Fibroblast of skin of scalp (primary cell): Measurements from ENCODE around the gene LCP1.

Source experiments
- DNase-seq: peaks from one replicate; pipeline ENCODE4 v3.0.0-alpha.2; 2013

Gene LCP1

DNA sequence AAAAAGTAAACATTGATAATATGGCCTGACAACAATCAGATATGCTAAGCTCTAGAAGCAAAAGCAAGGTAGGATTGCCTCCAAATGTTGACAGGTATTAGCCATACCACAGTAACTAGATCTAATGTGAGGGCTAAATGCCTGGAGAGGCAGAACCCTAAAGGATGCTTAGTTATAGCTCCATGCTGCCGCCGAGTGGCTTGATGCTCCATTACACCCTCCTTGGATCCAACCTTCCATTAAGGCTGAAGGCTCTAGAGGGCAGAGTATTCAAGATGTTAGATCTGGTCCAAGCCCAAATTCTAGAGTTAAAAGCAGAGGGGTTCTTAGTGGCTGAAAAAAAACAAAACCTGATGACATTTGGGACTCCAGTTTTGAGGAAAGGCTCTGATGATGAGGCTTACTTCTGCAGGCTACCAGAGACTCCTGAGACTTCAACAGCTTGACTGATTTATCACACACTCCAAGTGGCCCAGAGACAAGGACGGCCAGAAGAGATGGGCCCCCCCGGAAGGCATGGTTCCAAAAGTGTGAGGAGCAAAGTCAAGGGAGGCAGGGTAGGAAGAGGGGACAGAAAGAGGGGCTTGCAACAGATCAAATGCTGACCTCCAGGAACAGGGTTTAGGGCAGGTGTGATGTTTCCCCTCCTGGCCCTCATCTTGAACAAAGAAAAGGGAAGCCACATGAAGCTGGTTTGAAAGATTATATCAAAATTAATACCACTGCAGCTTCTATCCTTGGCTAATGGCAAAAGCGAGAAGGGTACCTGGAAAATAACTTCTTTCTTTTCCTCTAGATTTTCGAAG lies 55.2 kb downstream of the LCP1 start:
- DNase-seq: peak; percentile 79

DNA sequence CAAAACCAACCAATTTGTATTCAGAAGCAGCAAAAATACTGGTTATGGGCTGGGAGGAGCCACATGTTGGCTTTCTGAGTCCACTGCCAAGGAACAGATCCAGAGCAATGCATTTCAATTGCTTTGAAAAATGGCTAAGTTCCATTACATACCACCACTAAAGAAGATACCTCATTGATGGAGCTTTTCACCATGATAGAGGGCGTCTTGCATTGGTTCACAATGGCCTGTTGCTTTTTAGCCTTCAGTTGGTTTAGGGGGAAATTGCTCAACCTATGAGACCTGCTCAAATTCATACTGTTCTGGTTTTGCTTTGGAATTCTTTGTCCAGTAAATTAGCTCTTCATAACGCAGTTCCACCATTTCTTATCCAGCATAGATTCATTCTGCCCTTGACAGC lies 55.9 kb downstream of the LCP1 start:
- DNase-seq: no peak

DNA sequence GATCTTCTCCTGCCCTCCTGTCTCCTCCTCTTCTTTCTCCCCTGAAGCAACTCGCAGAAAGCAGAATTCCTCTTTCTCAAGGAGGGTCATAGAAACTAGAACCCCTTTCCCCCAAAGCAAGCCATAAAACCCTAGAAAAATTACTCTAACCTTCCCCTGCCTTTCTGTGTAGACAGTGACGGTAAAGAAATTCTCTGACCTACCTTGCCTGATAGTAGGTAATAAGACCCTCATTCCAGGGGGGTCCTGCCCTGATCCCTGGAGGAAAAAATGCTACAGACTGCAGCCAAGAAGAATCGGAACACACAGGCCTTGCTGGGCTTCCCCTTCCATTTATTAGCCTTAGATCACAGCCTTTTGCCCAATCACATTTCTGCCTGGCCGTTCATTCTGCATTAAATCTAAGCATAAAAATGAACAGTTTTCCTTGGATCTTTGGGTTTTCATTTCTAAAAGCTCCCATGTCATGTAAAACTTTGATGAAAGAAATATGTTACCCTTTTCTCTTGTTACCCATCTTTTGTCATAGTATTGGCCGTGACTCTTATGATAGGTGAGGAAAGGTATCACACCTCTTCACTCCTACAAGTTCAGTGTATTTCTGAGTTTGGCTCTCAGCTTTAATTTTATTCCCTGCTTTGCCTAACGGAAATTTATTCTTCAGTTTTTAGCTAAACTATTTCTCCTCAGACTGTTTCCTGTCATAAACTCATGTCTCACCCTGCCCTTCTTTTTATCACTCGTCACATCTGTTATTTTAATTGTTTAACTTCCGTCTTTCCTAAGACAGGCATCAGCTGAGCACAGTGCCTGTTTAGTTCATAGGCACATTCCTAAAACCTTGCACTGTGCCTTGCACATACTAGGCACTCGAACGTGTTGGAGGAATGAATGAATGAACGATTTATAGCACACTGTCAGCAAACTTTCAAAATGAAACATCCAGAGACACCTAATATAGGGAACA lies 56.7 kb downstream of the LCP1 start:
- no peak for DNase-seq

DNA sequence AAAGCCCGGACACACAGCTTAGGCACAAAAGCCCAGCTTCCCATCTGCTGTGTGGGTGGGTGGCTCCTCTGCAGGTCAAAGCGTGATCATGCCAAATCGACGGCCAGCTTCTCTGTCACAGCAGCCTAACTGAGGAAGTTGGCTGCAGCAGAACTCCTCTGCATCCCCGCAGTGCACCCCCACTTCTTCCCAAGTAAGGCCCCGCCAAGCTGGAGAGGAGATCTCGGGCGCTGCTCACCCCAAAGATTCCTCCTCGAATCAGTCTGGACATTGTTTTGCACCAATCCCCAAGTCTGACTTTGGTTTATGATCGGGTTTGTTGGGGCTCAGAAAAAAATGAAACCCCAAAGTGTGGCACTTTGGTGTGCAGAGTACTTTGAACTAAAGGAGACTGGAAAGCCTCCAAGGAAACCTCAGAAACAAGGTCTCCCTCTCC lies 57.4 kb downstream of the LCP1 start:
- no peak for DNase-seq

DNA sequence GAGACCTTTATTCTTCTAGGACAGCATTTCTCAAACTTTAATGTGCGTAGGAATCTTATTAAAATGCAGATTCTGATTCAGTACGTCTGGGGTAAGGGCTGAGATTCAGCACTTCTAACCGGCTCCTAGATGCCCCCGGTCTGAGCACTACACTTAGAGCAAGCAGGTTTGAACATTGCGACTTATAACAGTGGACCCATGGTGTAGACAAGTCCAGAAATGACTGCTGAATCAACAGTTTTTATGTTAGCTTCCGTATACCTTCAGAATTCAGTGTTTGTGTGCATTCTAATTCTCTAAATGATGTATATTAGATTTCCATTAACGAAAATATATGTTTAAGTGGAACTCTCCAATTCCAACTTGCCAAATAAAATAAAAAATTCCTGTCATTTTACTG lies 59.7 kb downstream of the LCP1 start:
- no peak for DNase-seq

DNA sequence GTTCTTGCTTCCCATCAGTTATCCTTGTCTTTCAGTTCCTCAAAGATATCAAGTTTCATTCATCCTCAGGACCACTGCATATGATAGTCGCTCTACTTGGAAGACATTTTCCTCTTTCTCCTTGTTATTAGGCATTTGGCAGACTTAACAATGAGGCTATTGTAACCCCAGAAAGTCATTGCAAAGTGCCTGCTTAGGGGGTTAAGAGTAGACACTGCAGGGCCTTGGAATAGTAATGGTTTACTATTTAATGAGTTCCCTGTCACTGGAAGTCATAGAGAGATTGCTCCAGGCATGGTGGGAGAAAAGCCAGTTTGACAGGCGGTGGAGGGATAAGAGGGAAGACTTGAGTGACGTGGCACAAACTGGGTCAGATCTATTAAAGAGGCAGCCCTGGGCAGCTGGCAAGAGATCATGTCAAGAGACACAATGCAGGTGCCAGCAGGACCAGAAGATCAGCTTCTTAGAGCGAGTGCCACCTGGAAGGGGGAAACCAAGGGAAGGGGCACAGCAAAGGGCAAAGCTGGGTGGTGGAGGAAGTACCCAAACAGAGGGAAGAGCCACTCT lies 60.3 kb downstream of the LCP1 start:
- DNase-seq: no peak

DNA sequence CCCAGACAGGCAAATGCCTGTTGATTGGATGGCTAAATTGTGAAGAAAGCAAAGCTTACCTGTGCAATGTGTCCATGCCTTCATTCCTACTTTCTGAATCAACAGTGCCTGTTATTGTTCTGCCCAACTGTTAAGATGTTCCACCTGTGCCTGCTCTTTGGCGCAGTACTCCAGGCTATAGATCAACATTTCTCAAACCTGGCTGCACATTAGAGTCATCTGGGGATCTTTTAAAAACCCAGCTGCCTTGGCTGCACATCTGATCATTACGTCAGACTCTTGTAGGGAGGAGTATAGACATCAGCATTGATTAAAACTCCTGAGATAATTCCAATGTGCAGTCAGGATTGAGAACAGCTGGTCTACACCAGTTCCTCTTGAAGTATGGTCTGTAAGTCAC lies 60.9 kb downstream of the LCP1 start:
- DNase-seq: no peak

DNA sequence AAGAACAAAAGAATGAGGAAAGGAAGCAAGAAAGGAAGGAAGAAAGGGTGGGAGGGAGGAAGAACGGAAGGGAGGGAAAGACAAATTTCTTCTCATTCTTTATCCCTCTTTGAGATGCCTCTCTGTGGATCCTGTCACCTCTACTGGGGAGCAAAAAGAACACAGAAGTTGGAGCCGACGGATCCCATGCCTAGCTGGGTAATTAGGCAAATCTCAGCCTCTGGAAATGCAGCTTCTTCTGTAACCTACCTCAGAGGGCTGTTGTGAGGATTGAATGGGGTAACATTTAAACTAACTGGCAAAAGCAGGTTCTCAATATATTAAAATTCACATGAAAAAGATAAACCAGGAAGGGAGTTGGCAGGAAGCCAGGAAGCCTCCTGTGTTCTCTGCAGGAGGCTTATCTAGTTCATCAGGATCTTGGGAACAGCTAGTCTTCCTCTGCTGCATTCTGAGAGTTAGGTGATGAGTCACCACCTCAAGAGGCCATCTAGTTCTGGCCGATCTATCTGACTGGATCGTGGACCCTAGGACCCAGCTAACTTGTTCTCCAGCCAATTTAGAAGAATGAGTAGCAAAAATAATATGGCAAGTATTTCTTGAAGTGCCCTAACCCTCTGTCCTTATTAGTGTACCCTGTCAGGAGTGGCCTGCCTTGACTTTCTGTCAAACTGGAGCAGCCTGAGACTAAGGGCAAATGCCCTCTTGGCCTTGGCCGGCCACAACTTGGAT lies 61.9 kb downstream of the LCP1 start:
- DNase-seq: peak; percentile 76

DNA sequence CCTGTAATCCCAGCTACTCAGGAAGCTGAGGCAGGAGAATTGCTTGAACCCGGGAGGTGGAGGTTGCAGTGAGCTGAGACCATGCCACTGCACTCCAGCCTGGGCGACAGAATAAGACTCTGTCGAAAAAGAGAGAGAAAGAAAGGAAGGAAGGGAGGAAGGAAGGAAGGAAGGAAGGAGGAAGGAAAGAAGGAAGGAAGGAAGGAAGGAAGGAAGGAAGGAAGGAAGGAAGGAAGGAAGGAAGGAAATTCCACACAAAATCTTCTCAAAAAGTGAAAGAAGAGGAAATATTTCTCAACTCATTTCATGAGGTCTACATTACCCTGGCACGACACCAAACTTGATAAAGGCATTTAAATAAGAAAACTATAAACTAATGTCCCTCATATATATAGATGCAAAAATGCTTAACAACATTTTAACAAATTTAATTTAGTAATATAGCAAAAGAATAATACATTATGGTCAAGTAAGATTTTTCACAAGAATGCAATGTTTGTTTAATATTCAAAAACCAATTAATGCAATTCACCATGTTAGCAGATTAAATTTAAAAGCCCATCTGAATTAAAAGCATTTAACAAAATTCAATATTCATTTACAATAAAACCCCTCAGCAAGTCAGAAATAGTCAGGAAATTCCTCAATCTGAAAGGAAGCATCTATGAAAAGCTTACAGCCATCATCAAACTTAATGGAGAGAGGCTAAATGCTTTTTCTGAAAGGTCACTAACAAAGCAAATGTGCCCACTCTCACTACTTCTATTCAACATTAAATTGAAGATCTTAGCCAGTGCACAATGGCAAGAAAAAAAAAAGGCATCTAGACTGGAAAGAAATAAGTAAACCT lies 65.1 kb downstream of the LCP1 start:
- DNase-seq: no peak

DNA sequence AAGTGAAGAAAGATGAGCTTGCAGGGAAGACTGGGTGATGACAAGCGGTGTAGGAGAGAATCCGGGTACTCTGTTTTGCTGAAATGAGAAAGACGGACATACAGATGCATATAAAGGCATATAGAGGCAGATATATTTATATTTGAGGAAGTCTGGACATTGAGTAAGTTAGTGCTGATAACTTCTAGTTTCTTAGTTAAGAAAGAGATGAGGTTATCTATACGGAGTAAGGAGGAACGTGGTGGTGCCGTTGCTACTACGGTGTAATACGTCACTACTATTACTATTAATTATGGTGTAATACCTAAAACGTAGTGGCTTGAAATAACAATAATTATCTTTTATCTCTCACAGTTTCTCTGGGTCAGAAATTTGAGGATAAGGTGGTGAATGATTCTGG lies 67.4 kb downstream of the LCP1 start:
- DNase-seq: no peak

DNA sequence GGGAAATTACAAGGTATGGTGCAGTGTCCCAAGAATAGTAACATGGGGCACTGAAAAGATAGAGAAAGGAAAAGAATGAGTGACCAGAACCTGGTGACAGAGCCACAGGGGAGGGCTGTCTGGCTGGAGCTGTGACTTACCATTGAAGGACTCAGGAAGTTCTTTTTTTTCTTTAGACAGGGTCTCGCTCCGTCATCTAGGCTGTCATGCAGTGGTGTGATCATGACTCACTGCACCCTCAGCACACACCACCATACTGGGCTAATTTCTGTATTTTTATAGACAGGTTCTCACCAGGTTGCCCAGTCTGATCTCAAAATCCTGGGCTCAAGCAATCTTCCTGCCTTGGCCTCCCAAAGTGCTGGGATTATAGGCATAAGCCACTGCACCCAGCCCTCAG lies 68.4 kb downstream of the LCP1 start:
- DNase-seq: peak; percentile 21

DNA sequence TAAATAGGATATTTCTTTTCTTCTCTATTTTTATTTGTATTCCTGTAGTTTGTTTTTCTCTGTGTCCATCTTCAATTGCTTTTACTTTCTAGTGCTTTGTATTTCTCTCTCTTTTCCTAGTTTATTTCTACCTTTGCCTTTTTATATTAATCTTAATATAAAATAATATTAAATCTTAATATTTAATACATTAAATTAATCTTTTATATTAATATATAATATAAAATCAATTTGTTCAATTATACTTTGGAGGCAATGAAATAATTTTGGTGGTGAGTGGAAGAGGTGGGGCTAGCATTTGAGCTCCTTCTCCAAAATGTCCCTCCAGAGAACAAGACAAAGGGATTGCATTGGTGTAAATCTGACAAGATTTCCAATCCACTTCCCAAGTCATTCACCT lies 70.8 kb downstream of the LCP1 start:
- DNase-seq: no peak

DNA sequence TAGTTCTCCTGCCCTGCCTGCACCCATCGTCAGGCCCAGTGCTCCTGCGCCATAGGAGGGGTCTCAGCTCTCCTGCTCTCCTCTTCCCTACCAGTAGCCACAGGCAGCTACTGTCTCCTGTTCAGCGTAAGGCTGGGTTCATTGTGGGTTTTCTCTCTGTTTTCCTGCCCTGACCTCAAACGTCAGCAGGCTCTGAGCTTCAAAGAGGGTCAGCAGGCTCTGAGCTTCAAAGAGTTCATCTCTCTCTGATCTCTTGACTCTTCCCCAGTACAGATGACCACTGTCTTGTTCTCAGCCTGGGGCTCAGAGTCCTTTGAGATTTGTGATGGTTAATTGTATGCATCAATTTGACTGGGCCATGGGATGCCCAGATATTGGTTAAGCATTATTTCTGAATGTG lies 72.5 kb downstream of the LCP1 start:
- no peak for DNase-seq

DNA sequence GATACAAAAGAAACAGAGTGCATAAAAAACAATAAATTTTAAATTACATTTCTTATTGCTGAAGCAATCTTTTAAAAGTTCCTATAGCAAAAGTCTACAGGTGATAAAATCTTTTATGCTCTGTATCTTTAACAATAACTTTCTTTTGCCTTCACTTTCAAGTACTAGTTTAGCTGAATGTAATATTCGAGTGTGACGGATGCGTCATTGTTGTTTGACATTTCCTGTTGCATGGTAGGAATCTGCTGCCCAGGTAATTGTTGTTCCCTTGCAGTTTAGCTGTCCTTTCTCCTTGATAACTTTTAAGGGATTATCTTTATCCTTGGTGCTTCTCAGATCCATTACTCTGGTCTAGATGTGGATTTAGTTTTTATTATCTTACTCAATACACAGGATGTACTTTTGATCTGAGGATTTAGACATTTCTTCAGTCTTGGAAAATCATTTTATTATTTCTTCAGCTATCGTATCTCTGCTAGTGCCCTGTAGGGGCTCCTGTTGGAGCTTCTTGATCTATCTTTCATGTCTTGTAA lies 75.1 kb downstream of the LCP1 start:
- DNase-seq: no peak

DNA sequence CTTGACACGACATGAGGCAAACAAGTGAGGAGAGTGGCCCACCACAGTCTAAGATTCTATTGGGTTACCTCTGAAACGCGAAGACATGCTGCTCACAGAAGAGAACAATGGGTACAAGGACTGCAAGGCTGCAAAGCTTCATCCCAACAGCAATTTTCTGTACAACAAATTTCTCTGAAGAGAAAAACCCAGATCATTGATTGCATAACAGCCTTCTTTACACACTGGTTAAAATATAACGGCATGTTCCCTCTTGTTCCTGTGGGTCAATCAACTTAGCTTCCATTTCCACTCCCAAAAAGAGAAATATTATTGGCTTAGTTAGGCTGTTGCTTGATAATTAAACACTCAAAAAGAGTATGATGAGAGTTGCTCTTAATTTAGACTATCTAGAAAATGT lies 77.1 kb downstream of the LCP1 start, which contains the start of gene CPB2:
TSS of gene CPB2 (minus strand) at position 166 of the 400 bp plus-strand sequence. CDS start at position 142, 24 bp downstream.
- DNase-seq: no peak

DNA sequence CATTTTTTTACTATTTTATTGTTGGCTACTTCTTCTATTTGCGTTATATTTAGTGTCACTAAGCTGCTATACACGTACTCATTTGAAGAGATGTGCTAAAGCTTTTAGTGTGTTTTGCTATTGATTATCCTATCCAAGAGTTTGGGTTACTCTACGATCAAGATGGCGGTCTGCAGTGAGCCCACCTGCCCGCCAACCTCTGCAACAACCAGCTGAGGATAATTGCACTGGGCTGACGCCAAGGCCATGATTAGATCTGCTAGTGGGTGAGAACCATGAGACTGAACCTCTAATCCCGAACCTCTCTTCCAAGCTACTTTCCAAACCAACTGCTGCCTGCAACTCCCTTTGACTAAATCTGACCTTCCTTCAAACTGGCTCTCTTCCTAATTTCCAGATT lies 78.9 kb downstream of the LCP1 start:
- no peak for DNase-seq

DNA sequence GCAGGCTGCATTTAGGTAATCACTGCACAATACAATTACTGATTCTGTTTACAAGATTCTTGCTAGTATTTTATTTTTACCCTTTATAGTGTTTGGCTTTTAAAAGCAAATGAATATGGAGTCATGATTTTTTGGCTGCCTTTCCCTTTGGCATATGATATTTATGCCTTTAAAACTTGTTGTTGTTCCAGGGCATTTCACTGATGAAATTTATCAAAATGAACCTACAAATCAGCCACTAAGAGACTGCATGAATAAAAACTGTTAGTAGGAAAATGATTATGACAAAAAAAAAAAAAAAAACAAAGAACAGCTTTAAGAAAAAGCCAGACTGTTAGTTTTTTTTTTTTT lies 79.7 kb downstream of the LCP1 start:
- no peak for DNase-seq

DNA sequence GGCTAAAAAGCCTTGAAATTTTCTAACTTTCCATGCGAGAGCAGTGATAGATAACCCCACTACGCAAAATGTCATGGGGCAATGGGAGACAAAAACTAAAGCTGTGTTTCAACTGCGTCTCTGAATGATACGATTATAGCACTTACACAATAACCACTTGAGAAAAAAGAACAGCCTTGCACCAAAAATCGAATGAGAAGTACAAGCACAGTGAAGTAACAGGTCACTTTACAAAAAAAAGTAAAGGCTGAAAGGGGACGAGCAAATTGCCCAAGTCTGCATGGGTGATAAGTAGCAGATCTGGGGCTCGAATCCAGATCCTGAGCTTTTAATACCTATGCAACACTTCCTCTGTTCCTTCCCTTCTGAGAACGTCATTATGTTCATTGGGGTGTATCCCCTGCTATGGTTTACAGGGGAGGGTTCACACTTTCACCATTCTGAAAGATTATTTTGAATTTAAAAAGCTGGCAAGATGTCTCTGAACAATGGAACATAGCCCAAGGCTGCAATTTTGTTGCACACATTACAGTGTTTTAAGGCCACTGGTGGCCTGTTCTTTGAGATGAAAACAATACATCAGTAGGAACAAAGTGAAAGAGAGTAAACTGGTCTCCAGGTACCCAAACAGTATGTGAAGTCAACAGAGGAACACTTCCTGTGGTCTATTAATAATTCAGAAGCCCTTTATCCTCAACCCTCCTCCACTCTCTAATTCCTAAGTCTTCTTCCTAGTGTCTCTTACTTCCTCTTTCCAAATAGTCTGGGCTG lies 80.3 kb downstream of the LCP1 start:
- no peak for DNase-seq

DNA sequence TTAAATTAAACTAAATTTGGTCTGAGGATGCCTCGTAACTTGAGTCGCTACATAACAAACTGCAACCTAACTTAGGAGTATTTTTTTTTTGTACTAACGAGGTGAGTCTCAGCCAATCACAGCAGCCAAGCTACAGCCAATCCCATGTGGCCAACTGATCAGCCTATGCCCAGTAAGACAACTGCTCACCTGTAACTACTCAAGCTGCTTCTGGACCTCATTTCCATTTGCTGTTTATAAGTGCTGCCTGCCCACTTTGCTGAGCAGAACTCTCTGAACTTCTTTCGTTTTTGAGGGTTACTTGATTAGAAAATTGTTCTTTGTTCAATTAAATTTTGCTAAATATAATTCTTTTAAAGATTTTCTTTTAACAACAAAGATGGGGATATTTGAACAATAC lies 81.0 kb downstream of the LCP1 start:
- no peak for DNase-seq

DNA sequence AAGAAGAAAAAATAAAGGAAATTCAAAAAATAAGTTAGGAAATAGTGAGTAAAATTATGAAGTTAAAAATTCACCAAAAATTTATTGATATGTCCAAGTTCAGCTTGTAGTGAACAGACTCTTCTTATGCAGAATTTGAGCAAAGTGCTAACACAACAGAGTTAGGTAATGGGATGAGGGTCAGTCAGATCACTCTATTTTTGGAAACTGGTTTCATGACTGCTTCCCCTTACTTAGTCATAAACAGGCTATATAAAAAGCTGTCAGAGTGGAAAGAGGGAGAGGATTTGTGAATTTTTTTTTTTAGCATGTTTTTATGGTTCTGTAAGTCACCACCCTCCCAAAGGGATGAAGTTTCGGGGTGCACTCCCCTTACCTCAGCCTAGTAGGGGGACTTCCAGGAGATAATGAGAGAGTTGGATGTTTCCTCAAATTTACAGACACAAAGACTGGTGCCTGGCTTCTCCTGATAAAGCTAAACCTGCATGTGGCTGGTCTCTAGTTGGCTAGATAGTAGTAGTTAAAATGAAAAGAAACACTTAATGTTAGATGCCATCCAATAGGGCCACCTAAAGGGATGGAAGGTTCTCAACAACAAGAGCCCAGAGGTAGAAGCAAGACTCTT lies 81.7 kb downstream of the LCP1 start:
- no peak for DNase-seq
